Stimulated activated naive CD8-positive, alpha-beta T cell treated with anti-CD3 and anti-CD28 coated beads, Interleukin-15, Interleukin-2, amounts not matched to agents 100 U/mL and 50 U/mL, for 24 hours (primary cell): ENCODE results near the gene SLC25A47.
"Not testable (repeated sequence)": the region's sequence is repeated elsewhere in the genome, so short reads cannot be mapped to it uniquely, and the experiment has no call there.

Experiments used
- ATAC-seq: fragments of 150-1000 bp; cut with Tn5 transposase; one replicate; pipeline ENCODE4 v1.10.0; 2021
- DNase-seq: peaks from one replicate; pipeline ENCODE4 v3.0.0; 2021

SLC25A47 gene

GRCh38 chr14:100323121-100323941 lies at the start of gene SLC25A47:
SLC25A47 (plus strand) TSS chr14:100323339; CDS start chr14:100323415, 76 bp downstream.
- DNase-seq (no peak), ATAC-seq (no peak)

- ATAC-seq (no peak), DNase-seq (no peak)
These were observed 48.9 kb upstream of the SLC25A47 start for GRCh38 chr14:100274250-100274649.

GRCh38 chr14:100275214-100275613 lies 47.9 kb upstream of the SLC25A47 start:
- DNase-seq (no peak), ATAC-seq (no peak)

- DNase-seq (no peak), ATAC-seq (no peak)
These were observed 44.4 kb upstream of the SLC25A47 start for GRCh38 chr14:100278702-100279101.

GRCh38 chr14:100279133-100279532 lies 44.0 kb upstream of the SLC25A47 start:
- ATAC-seq (no peak), DNase-seq (no peak)

GRCh38 chr14:100279563-100279962 lies 43.6 kb upstream of the SLC25A47 start:
- ATAC-seq (no peak), DNase-seq (no peak)

- DNase-seq, result no peak
These were observed 41.7 kb upstream of the SLC25A47 start for GRCh38 chr14:100281286-100282082.

GRCh38 chr14:100282083-100282350 lies 41.1 kb upstream of the SLC25A47 start:
- ATAC-seq (no peak), DNase-seq (no peak)

More at GRCh38 chr14:100281286-100282082, 41.7 kb upstream of the SLC25A47 start:
- no peak for ATAC-seq

- DNase-seq (no peak), ATAC-seq (no peak)
These were observed 40.2 kb upstream of the SLC25A47 start for GRCh38 chr14:100282766-100283419.

- not testable (repeated sequence) for ATAC-seq
These were observed 39.7 kb upstream of the SLC25A47 start for GRCh38 chr14:100283436-100283835.

GRCh38 chr14:100283984-100284881 lies 38.9 kb upstream of the SLC25A47 start:
- DNase-seq (no peak), ATAC-seq (no peak)

More at GRCh38 chr14:100283436-100283835, 39.7 kb upstream of the SLC25A47 start:
- DNase-seq, result not testable (repeated sequence)

GRCh38 chr14:100285021-100285912 lies 37.9 kb upstream of the SLC25A47 start:
- DNase-seq, result peak; percentile 89
- peak; percentile 91 for ATAC-seq

- no peak for ATAC-seq
- no peak for DNase-seq
These were observed 37.2 kb upstream of the SLC25A47 start for GRCh38 chr14:100285913-100286400.

- ATAC-seq, result no peak
- no peak for DNase-seq
These were observed 36.5 kb upstream of the SLC25A47 start for GRCh38 chr14:100286484-100287191.

GRCh38 chr14:100287202-100287997 lies 35.7 kb upstream of the SLC25A47 start:
- ATAC-seq, result no peak
- DNase-seq, result no peak

- ATAC-seq, DNase-seq: not testable (repeated sequence)
These were observed 35.2 kb upstream of the SLC25A47 start for GRCh38 chr14:100287998-100288295.

GRCh38 chr14:100288382-100289185 lies 34.6 kb upstream of the SLC25A47 start:
- ATAC-seq, result no peak
- no peak for DNase-seq

GRCh38 chr14:100289916-100290606 lies 33.1 kb upstream of the SLC25A47 start:
- no peak for DNase-seq

More at GRCh38 chr14:100289916-100290606, 33.1 kb upstream of the SLC25A47 start:
- ATAC-seq, result no peak
